Upper lobe of left lung (tissue), 6 donors: ENCODE measurements around the gene TENM4. TPM values are rescaled to one million over a fixed set of nuclear protein-coding genes. Genes with fewer than 3 reads are reported as not detected.

Source experiments
- ATAC-seq, 2 donors: fragments of 200-7000 bp; cut with Tn5 transposase; one replicate each; pipeline ENCODE4 v1.9.1; 2022; ENCODE audit warnings: mild to moderate bottlenecking in 2 of 2, moderate library complexity in 2 of 2; ENCODE audit not compliant: low FRiP score in 2 of 2
- DNase-seq, 2 donors: peaks; one replicate each; pipeline ENCODE4 v3.0.0-alpha.2; 2019 to 2020
- H3K27ac ChIP-seq, 4 donors: fragments of 200-600 bp; sonication (generic); one replicate each; pipeline ENCODE4 v1.5.1; 2016 to 2019
- H3K27me3 ChIP-seq, 4 donors: fragments of 200-600 bp; sonication (generic); one replicate each; pipeline ENCODE4 v1.5.1; 2017 to 2019
- H3K36me3 ChIP-seq, 4 donors: fragments of 200-600 bp; sonication (generic); one replicate each; pipeline ENCODE4 v1.5.1; 2016 to 2019
- H3K4me1 ChIP-seq, 4 donors: fragments of 200-600 bp; sonication (generic); one replicate each; pipeline ENCODE4 v1.5.1; 2018 to 2019
- H3K4me3 ChIP-seq, 4 donors: fragments of 200-600 bp; sonication (generic); one replicate each; pipeline ENCODE4 v1.5.1; 2017 to 2019; ENCODE audit warnings: mild to moderate bottlenecking in 2 of 4, moderate library complexity in 1 of 4
- H3K9me3 ChIP-seq, 4 donors: fragments of 200-600 bp; sonication (generic); one replicate each; pipeline ENCODE4 v1.5.1; 2018 to 2019
- EP300 ChIP-seq, 4 donors: sonication (generic); formaldehyde crosslinking; IDR thresholded peaks; one replicate each; pipeline ENCODE4 v1.5.1; 2017; ENCODE audit warnings: antibody characterized with exemption in 4 of 4, control low read depth in 2 of 4
- POLR2A ChIP-seq, 4 donors: fragments of 450-650 bp; IDR thresholded peaks; one replicate each; pipeline ENCODE4 v1.5.1; 2016 to 2017; ENCODE audit warnings: antibody characterized with exemption in 4 of 4, mild to moderate bottlenecking in 2 of 4
- POLR2AphosphoS5 ChIP-seq, 2 donors: sonication (generic); formaldehyde crosslinking; IDR thresholded peaks; one replicate each; pipeline ENCODE4 v1.5.1; 2017; ENCODE audit warnings: antibody characterized with exemption in 2 of 2
- WGBS, 2 donors: methylation state at CpG; one replicate each; pipeline ENCODE4 v1.1.5; 2017 to 2018; 5-methylcytosine and 5-hydroxymethylcytosine counted together
- total RNA-seq, 6 donors: library from RNA; depleted of rRNA in 4 of 6; stranded (reverse); fragments of >200 nt in 4 of 6; gene quantifications; one replicate each; pipeline versions ENCODE4 v1.1.0 to v1.2.1, GENCODE V29; 2016 to 2021
- TF ChIP-seq, protein P1 (sequence below), 6 experiments: fragments of 450-650 bp in 4 of 6; fragments of 200-600 bp in 2 of 6; sonication (generic) in 2 of 6; IDR thresholded peaks; one replicate each; pipeline ENCODE4 v1.5.1; 2016 to 2019; ENCODE audit warnings: antibody characterized with exemption in 6 of 6
- donor health status: DM: no; HTN: no; CAD: no; lungs with moderate emphysema.
- donor health status: DM: no; HTN: yes; CAD: no; lungs with severe emphysema.

The TENM4 gene
- total RNA-seq, 6 donors from 2014 or later, result 0.11 to 20.0 (median 3.7) TPM

DNA sequence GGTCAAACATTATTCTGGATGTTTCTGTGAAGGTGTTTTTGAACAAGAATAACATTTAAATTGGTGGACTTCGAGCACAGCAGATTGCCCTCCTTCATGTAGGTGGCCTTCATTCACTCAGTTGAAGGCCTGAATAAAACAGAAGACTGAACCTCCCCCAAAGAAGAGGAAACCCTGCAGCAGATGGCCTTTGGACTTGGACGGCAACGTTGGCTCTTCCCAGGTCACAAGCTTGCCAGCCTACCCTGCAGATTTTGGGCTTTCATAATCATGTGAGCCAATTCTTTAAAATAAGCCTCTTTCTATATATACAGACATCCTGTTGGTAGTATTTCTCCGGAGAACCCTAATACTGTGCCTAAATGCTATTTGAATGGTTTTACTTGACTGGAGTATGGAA, 434.0 kb downstream of the TENM4 start:
- DNase-seq, result no peak
- Histone ChIP-seq H3K27ac (no peak overlapping the region), H3K9me3 (no peaks in the 10 kb centered on the region), H3K27me3 (no peaks in the 10 kb centered on the region), H3K4me1 (no peaks in the 10 kb centered on the region), H3K4me3 (no peak overlapping the region), H3K36me3 (no peaks in the 10 kb centered on the region)
- WGBS, 2 donors, result 83 to 90% methylated on average over 4 of the region's 4 CpGs
- ATAC-seq, result no peak
- TF ChIP-seq POLR2A (IDR thresholded peaks at IDR 0.05), result no peak
- TF ChIP-seq, protein P1, sequence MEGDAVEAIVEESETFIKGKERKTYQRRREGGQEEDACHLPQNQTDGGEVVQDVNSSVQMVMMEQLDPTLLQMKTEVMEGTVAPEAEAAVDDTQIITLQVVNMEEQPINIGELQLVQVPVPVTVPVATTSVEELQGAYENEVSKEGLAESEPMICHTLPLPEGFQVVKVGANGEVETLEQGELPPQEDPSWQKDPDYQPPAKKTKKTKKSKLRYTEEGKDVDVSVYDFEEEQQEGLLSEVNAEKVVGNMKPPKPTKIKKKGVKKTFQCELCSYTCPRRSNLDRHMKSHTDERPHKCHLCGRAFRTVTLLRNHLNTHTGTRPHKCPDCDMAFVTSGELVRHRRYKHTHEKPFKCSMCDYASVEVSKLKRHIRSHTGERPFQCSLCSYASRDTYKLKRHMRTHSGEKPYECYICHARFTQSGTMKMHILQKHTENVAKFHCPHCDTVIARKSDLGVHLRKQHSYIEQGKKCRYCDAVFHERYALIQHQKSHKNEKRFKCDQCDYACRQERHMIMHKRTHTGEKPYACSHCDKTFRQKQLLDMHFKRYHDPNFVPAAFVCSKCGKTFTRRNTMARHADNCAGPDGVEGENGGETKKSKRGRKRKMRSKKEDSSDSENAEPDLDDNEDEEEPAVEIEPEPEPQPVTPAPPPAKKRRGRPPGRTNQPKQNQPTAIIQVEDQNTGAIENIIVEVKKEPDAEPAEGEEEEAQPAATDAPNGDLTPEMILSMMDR (IDR thresholded peaks at IDR 0.05), result no peak
- TF ChIP-seq EP300 (IDR thresholded peaks at IDR 0.05), result no peak
- TF ChIP-seq POLR2AphosphoS5 (IDR thresholded peaks at IDR 0.05), result no peak

DNA sequence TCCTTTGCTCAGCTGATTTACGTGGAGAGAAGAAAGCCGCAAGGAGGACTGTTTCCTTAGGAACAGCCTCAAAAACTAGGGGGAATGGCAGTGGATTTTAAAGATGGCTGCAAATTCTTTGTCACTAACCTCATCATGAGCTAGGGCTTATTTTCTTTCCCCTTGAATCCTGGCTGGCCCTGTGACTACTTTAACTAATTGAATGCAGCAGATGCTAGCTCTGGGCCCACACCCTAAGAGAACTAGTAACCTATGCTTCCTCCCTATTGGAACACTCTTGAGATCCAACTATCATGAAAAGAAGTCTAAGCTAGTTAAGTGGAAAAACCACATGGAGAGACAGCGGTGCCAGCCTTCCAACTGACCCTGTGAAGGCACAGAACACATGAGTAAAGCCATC, 444.8 kb downstream of the TENM4 start:
- no peaks in the 10 kb centered on the region for H3K36me3 ChIP-seq
- DNase-seq, result no peak
- peaks cover 0 to 5% (median 2%) of the 10 kb centered on the region in 4 donors for H3K9me3 ChIP-seq
- no peaks in the 10 kb centered on the region for H3K27me3 ChIP-seq
- H3K27ac ChIP-seq, result no peak overlapping the region
- 84 to 89% methylated on average over 3 of the region's 3 CpGs for WGBS, 2 donors
- ATAC-seq, result no peak
- H3K4me1 ChIP-seq, result no peaks in the 10 kb centered on the region
- no peak for TF ChIP-seq POLR2A (IDR thresholded peaks at IDR 0.05)
- TF ChIP-seq, protein P1 (IDR thresholded peaks at IDR 0.05), result no peak
- no peak for TF ChIP-seq EP300 (IDR thresholded peaks at IDR 0.05)
- TF ChIP-seq POLR2AphosphoS5 (IDR thresholded peaks at IDR 0.05), result no peak
- no peak overlapping the region for H3K4me3 ChIP-seq

DNA sequence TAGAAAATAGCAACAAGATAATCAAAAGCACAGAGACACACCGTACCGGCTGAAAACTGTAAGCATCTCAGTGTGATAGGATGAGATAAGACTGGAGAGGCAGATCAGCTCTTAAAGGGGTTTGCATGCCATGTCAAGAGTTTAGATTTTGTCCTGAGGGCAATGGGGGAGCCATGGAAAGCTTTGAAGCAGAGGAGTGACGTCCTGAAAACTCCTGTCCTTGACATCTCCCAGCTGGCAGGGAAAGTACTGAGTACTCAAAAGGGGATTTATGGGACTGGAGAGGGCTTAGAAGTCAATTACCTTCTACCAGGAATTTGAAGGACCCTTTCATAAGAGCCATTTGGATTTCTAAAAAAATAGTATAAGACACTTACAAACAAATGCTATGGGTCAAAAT, 445.7 kb downstream of the TENM4 start:
- WGBS, 2 donors, result 32 to 54% methylated on average over 3 of the region's 3 CpGs
- ATAC-seq, result no peak

DNA sequence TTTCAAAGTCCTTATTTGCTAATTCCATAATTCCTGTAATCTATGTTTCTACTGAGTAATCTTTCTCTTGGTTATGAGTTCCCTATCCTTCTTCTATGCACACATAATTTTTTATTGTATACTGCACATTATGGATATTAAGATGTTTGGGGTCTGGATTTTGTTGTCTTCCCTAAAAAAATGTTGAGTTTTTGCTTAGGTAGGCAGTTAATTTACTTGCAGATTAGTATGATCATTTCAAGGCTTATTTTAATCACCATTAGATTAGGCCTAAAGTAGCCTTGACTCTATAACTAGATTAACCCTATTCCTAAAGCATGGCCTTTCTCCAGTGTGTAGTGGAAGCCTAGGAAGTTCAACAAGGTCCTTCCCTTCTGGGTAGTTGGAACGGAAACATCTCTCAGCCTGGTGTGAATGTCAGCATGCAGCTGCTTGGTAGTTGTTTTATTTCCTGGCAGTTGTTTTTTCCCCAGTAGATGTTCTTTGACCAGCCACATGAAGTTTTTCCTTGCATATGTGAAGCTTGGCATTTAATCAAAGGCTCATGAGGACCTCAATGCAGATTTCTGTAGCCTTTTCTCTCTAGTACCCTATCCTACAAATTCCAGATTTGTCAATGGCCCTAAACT, 446.9 kb downstream of the TENM4 start:
- Histone ChIP-seq H3K9me3 (peaks cover 0 to under 1% (median 0%) of the 10 kb centered on the region in 4 donors), H3K36me3 (no peaks in the 10 kb centered on the region), H3K4me3 (no peak overlapping the region), H3K27me3 (no peaks in the 10 kb centered on the region), H3K27ac (no peak overlapping the region), H3K4me1 (no peaks in the 10 kb centered on the region)
- TF ChIP-seq, protein P1 (IDR thresholded peaks at IDR 0.05), result no peak
- TF ChIP-seq POLR2A (IDR thresholded peaks at IDR 0.05) (no peak), EP300 (IDR thresholded peaks at IDR 0.05) (no peak)
- ATAC-seq (no peak), DNase-seq (no peak)
- 29 to 42% methylated on average over 1 of the region's 1 CpG for WGBS, 2 donors

More for the DNA sequence above, 445.7 kb downstream of the TENM4 start:
- H3K4me1 ChIP-seq, result no peaks in the 10 kb centered on the region
- no peak overlapping the region for H3K4me3 ChIP-seq
- no peak for DNase-seq
- H3K27me3 ChIP-seq, result no peaks in the 10 kb centered on the region
- no peaks in the 10 kb centered on the region for H3K36me3 ChIP-seq
- H3K9me3 ChIP-seq, result peaks cover 0 to 5% (median 2%) of the 10 kb centered on the region in 4 donors
- H3K27ac ChIP-seq, result no peak overlapping the region
- TF ChIP-seq EP300 (IDR thresholded peaks at IDR 0.05) (no peak), POLR2A (IDR thresholded peaks at IDR 0.05) (no peak), POLR2AphosphoS5 (IDR thresholded peaks at IDR 0.05) (no peak)
- TF ChIP-seq, protein P1 (IDR thresholded peaks at IDR 0.05), result no peak

DNA sequence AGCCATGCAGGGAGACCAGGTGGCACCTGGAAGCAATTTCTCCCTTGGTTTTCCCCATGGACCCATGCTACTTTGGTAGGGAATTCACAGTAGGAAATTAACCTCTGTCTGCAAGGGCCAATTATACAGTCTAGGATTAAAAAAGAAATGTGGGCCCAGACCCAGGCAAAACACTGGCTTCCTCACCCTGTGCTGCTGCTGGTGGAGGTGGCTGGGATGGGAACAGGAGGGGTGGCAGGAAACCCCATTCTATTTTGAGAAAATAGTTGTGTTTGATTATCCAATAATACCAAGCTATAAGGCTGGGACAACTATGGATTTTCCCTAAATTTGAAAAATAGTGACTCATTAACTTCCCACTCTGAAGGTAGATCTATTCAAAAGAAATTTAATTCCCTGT, 449.1 kb downstream of the TENM4 start:
- no peak overlapping the region for H3K4me3 ChIP-seq
- no peaks in the 10 kb centered on the region for H3K36me3 ChIP-seq
- DNase-seq (no peak), ATAC-seq (no peak)
- H3K4me1 ChIP-seq, result no peaks in the 10 kb centered on the region
- H3K9me3 ChIP-seq, result no peaks in the 10 kb centered on the region
- no peaks in the 10 kb centered on the region for H3K27me3 ChIP-seq
- H3K27ac ChIP-seq, result no peak overlapping the region
- TF ChIP-seq, protein P1 (IDR thresholded peaks at IDR 0.05), result no peak
- TF ChIP-seq POLR2A (IDR thresholded peaks at IDR 0.05) (no peak), POLR2AphosphoS5 (IDR thresholded peaks at IDR 0.05) (no peak), EP300 (IDR thresholded peaks at IDR 0.05) (no peak)
